GM23338 (cell line): ENCODE data around the gene GRID1. TPM values are rescaled to one million over a fixed set of nuclear protein-coding genes. Genes with fewer than 3 reads are reported as not detected.

ENCODE experiments used
- ATAC-seq: fragments of 200-7000 bp; cut with Tn5 transposase; 3 replicates; pipeline ENCODE4 v1.9.1; 2020
- DNase-seq: peaks from one replicate; pipeline ENCODE4 v3.0.0-alpha.2; 2015; ENCODE audit warnings: low spot score
- H2AFZ ChIP-seq: fragments of 200-600 bp; sonication (generic); 2 replicates; pipeline ENCODE4 v1.8.0; 2016; ENCODE audit warnings: antibody characterized with exemption, mild to moderate bottlenecking, moderate library complexity
- H3F3A ChIP-seq: fragments of 200-600 bp; sonication (generic); replicated peaks from 2 replicates; pipeline ENCODE4 v1.8.0; 2017; ENCODE audit warnings: antibody characterized with exemption, mixed run types, low read depth
- H3K27ac ChIP-seq: fragments of 200-600 bp; sonication (generic); 2 replicates; pipeline ENCODE4 v1.6.1; 2016; ENCODE audit warnings: low read depth
- H3K27me3 ChIP-seq: fragments of 200-600 bp; sonication (generic); 2 replicates; pipeline ENCODE4 v1.8.0; 2016; ENCODE audit warnings: mild to moderate bottlenecking, mixed run types, moderate library complexity; ENCODE audit not compliant: insufficient read depth
- H3K36me3 ChIP-seq: fragments of 200-600 bp; sonication (generic); 2 replicates; pipeline ENCODE4 v1.8.0; 2016; ENCODE audit warnings: mild to moderate bottlenecking; ENCODE audit not compliant: insufficient read depth
- H3K4me1 ChIP-seq: fragments of 200-600 bp; sonication (generic); 2 replicates; pipeline ENCODE4 v1.8.0; 2016; ENCODE audit warnings: mild to moderate bottlenecking, moderate library complexity; ENCODE audit not compliant: insufficient read depth
- H3K4me2 ChIP-seq: fragments of 200-600 bp; sonication (generic); 2 replicates; pipeline ENCODE4 v1.7.1; 2017; ENCODE audit warnings: mixed run types
- H3K4me3 ChIP-seq: fragments of 200-600 bp; sonication (generic); 2 replicates; pipeline ENCODE4 v1.6.1; 2016; ENCODE audit warnings: mixed run types
- H3K79me2 ChIP-seq: fragments of 200-600 bp; sonication (generic); replicated peaks from 2 replicates; pipeline ENCODE4 v1.8.0; 2017; ENCODE audit warnings: mild to moderate bottlenecking; ENCODE audit not compliant: insufficient read depth
- H3K9me2 ChIP-seq: fragments of 200-600 bp; sonication (generic); 2 replicates; pipeline ENCODE4 v1.8.0; 2017; ENCODE audit not compliant: insufficient read depth
- H4K20me1 ChIP-seq: fragments of 200-600 bp; sonication (generic); replicated peaks from 2 replicates; pipeline ENCODE4 v1.8.0; 2017; ENCODE audit warnings: mild to moderate bottlenecking; ENCODE audit not compliant: insufficient read depth
- H3K27ac Mint-ChIP-seq: 2 replicates; pipeline ENCODE4 v1.8.0; 2020; ENCODE audit warnings: inconsistent platforms, mild to moderate bottlenecking, moderate library complexity, mixed read lengths
- H3K27me3 Mint-ChIP-seq: 3 replicates; pipeline ENCODE4 v1.8.0; 2022; ENCODE audit warnings: low read depth, mild to moderate bottlenecking, moderate library complexity, mixed read lengths, inconsistent platforms; ENCODE audit not compliant: insufficient read depth, poor library complexity
- H3K36me3 Mint-ChIP-seq: 3 replicates; pipeline ENCODE4 v1.8.0; 2021; ENCODE audit warnings: low read depth, mild to moderate bottlenecking, inconsistent platforms, moderate library complexity, mixed read lengths
- H3K4me1 Mint-ChIP-seq: 3 replicates; pipeline ENCODE4 v1.8.0; 2020; ENCODE audit warnings: mild to moderate bottlenecking, inconsistent platforms, mixed read lengths
- H3K4me3 Mint-ChIP-seq: 3 replicates; pipeline ENCODE4 v1.8.0; 2021; ENCODE audit warnings: moderate library complexity, mild to moderate bottlenecking, inconsistent platforms, mixed read lengths
- H3K9me3 Mint-ChIP-seq: 3 replicates; pipeline ENCODE4 v1.8.0; 2020; ENCODE audit warnings: moderate library complexity, mild to moderate bottlenecking, inconsistent platforms, mixed read lengths
- CREB1 ChIP-seq: fragments of 250-450 bp; sonication (Bioruptor Pico); IDR thresholded peaks from 2 replicates; pipeline ENCODE4 v1.5.0; 2020; ENCODE audit warnings: low read depth, mild to moderate bottlenecking, moderate library complexity
- CTCF ChIP-seq, 2 experiments: fragments of 200-600 bp in 1 of 2; sonication (generic) in 1 of 2; conservative IDR thresholded peaks; 2 replicates each; pipeline versions ENCODE4 v1.5.1 to v1.6.1; 2016 to 2017; ENCODE audit warnings: antibody characterized with exemption in 2 of 2, low read depth in 2 of 2, mild to moderate bottlenecking in 2 of 2, moderate library complexity in 1 of 2
- EZH2 ChIP-seq: fragments of 200-600 bp; sonication (generic); IDR thresholded peaks from one replicate; pipeline ENCODE4 v1.8.0; 2017; ENCODE audit warnings: antibody characterized with exemption, mild to moderate bottlenecking, low read depth; ENCODE audit not compliant: unreplicated experiment
- STAT1 ChIP-seq: IDR thresholded peaks from one replicate; pipeline ENCODE4 v1.6.1; 2016; ENCODE audit warnings: antibody characterized with exemption; ENCODE audit not compliant: unreplicated experiment
- ZNF114 ChIP-seq: fragments of 250-450 bp; sonication (Bioruptor Pico); IDR thresholded peaks from 2 replicates; pipeline ENCODE4 v1.5.0; 2020; ENCODE audit warnings: mild to moderate bottlenecking, moderate library complexity
- ZNF331 ChIP-seq: fragments of 250-450 bp; sonication (Bioruptor Pico); IDR thresholded peaks from 2 replicates; pipeline ENCODE4 v1.5.0; 2020; ENCODE audit warnings: low read depth, mild to moderate bottlenecking, moderate library complexity
- polyA plus RNA-seq: library from polyadenylated mRNA; unstranded; fragments of >200 nt; fragmentation: Nextera tagmentation; extraction: Ambion mirVana; gene quantifications from 2 replicates; pipeline ENCODE4 v1.2.1, GENCODE V29; 2016
- total RNA-seq: library from RNA; depleted of rRNA; stranded (reverse); fragments of >200 nt; shearing (Covaris generic); gene quantifications from 2 replicates; pipeline ENCODE4 v1.2.3, GENCODE V29; 2014
- TF ChIP-seq, protein P1 (sequence below): IDR thresholded peaks from 2 replicates; pipeline ENCODE4 v1.6.1; 2016; ENCODE audit warnings: antibody characterized with exemption
- TF ChIP-seq, protein P2 (sequence below): fragments of 250-450 bp; sonication (Bioruptor Pico); IDR thresholded peaks from 2 replicates; pipeline ENCODE4 v1.5.0; 2020; ENCODE audit warnings: mild to moderate bottlenecking, moderate library complexity
- TF ChIP-seq, protein P3 (sequence below): IDR thresholded peaks from one replicate; pipeline ENCODE4 v1.6.1; 2018; ENCODE audit warnings: antibody characterized with exemption; ENCODE audit not compliant: unreplicated experiment

GRID1 gene
- total and polyA plus RNA-seq, 2 experiments from 2014 or later, result 0.14 to 0.15 TPM

DNA sequence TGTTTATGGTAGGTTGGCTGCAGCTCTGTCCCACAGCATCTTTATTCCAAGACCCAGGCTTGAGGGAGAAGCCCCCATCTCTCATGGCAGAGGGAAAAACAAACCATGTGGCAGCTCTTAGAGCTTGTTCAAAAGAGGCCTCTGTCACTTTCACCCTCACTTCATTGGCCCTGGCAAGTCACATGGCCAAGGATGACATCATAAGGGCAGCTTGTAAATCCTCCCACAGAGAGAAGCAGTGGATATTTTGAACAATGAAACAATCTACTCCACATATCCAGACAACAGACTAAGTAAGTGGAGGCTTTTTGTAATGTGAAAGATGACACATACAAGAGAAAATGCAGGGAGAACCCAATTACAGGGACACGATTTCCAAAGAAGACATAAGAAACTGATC is 108.1 kb downstream of the GRID1 start:
- Histone ChIP-seq H3K27ac (no peak overlapping the region), H3K4me1 (peaks cover 16% of the 10 kb centered on the region; the same call in 1 of the 2 replicates), H3K9me2 (no peaks in the 10 kb centered on the region), H3K4me3 (no peak overlapping the region), H3K36me3 (no peaks in the 10 kb centered on the region), H2AFZ (no peak overlapping the region; the same call in 1 of the 2 replicates), H3K79me2 (no peaks in the 10 kb centered on the region), H3F3A (no peaks in the 10 kb centered on the region), H4K20me1 (no peaks in the 10 kb centered on the region), H3K4me2 (no peak overlapping the region), H3K27me3 (peaks cover 6% of the 10 kb centered on the region; the same call in 1 of the 2 replicates)
- Mint-ChIP-seq H3K27me3 (peaks cover 12% of the 10 kb centered on the region), H3K9me3 (no peaks in the 10 kb centered on the region), H3K4me3 (no peak overlapping the region), H3K36me3 (no peaks in the 10 kb centered on the region), H3K27ac (no peak overlapping the region), H3K4me1 (peaks cover 24% of the 10 kb centered on the region)
- no peak for TF ChIP-seq CREB1
- no peak for TF ChIP-seq ZNF114
- ATAC-seq (no peak), DNase-seq (no peak)

DNA sequence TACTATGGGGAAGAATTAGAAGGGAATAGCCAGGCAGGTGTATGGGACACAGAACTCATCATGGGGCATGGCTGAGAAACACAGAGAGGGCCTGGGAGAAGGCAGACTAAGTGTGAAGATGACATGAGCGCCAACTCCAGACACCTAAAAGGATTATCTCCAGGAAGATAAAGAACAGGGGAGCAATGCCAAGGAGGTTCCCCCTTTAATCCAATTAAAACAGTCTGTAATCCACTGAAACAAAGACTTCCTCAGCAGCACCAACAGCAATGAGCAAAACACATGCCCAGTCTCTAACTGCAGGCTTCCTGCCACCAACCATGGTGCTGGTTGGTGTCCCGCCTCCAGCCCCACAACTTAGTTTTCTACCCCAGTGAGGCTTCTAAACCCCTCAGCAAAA is 108.9 kb downstream of the GRID1 start:
- Histone ChIP-seq H4K20me1 (no peaks in the 10 kb centered on the region), H3F3A (no peaks in the 10 kb centered on the region), H3K79me2 (no peaks in the 10 kb centered on the region), H3K4me2 (no peak overlapping the region), H2AFZ (no peak overlapping the region), H3K4me3 (no peak overlapping the region), H3K27me3 (no peaks in the 10 kb centered on the region), H3K27ac (no peak overlapping the region), H3K36me3 (no peaks in the 10 kb centered on the region), H3K9me2 (no peaks in the 10 kb centered on the region), H3K4me1 (peaks cover 15% of the 10 kb centered on the region; the same call in 1 of the 2 replicates)
- no peaks in the 10 kb centered on the region for H3K9me3 Mint-ChIP-seq
- H3K36me3 Mint-ChIP-seq, result no peaks in the 10 kb centered on the region
- no peak overlapping the region for H3K27ac Mint-ChIP-seq
- peaks cover 12% of the 10 kb centered on the region for H3K27me3 Mint-ChIP-seq
- peaks cover 23% of the 10 kb centered on the region for H3K4me1 Mint-ChIP-seq
- H3K4me3 Mint-ChIP-seq, result no peak overlapping the region
- ATAC-seq (no peak), DNase-seq (no peak)
- TF ChIP-seq, protein P1, sequence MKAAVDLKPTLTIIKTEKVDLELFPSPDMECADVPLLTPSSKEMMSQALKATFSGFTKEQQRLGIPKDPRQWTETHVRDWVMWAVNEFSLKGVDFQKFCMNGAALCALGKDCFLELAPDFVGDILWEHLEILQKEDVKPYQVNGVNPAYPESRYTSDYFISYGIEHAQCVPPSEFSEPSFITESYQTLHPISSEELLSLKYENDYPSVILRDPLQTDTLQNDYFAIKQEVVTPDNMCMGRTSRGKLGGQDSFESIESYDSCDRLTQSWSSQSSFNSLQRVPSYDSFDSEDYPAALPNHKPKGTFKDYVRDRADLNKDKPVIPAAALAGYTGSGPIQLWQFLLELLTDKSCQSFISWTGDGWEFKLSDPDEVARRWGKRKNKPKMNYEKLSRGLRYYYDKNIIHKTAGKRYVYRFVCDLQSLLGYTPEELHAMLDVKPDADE, result no peak
- TF ChIP-seq ZNF331 (CRISPR knock-in tag) (no peak), STAT1 (no peak), CTCF (conservative IDR thresholded peaks at IDR 0.05; ENCODE audit: low read depth in 2 of 2) (no peak), CREB1 (no peak), ZNF114 (no peak), EZH2 (no peak)
- TF ChIP-seq, protein P2, sequence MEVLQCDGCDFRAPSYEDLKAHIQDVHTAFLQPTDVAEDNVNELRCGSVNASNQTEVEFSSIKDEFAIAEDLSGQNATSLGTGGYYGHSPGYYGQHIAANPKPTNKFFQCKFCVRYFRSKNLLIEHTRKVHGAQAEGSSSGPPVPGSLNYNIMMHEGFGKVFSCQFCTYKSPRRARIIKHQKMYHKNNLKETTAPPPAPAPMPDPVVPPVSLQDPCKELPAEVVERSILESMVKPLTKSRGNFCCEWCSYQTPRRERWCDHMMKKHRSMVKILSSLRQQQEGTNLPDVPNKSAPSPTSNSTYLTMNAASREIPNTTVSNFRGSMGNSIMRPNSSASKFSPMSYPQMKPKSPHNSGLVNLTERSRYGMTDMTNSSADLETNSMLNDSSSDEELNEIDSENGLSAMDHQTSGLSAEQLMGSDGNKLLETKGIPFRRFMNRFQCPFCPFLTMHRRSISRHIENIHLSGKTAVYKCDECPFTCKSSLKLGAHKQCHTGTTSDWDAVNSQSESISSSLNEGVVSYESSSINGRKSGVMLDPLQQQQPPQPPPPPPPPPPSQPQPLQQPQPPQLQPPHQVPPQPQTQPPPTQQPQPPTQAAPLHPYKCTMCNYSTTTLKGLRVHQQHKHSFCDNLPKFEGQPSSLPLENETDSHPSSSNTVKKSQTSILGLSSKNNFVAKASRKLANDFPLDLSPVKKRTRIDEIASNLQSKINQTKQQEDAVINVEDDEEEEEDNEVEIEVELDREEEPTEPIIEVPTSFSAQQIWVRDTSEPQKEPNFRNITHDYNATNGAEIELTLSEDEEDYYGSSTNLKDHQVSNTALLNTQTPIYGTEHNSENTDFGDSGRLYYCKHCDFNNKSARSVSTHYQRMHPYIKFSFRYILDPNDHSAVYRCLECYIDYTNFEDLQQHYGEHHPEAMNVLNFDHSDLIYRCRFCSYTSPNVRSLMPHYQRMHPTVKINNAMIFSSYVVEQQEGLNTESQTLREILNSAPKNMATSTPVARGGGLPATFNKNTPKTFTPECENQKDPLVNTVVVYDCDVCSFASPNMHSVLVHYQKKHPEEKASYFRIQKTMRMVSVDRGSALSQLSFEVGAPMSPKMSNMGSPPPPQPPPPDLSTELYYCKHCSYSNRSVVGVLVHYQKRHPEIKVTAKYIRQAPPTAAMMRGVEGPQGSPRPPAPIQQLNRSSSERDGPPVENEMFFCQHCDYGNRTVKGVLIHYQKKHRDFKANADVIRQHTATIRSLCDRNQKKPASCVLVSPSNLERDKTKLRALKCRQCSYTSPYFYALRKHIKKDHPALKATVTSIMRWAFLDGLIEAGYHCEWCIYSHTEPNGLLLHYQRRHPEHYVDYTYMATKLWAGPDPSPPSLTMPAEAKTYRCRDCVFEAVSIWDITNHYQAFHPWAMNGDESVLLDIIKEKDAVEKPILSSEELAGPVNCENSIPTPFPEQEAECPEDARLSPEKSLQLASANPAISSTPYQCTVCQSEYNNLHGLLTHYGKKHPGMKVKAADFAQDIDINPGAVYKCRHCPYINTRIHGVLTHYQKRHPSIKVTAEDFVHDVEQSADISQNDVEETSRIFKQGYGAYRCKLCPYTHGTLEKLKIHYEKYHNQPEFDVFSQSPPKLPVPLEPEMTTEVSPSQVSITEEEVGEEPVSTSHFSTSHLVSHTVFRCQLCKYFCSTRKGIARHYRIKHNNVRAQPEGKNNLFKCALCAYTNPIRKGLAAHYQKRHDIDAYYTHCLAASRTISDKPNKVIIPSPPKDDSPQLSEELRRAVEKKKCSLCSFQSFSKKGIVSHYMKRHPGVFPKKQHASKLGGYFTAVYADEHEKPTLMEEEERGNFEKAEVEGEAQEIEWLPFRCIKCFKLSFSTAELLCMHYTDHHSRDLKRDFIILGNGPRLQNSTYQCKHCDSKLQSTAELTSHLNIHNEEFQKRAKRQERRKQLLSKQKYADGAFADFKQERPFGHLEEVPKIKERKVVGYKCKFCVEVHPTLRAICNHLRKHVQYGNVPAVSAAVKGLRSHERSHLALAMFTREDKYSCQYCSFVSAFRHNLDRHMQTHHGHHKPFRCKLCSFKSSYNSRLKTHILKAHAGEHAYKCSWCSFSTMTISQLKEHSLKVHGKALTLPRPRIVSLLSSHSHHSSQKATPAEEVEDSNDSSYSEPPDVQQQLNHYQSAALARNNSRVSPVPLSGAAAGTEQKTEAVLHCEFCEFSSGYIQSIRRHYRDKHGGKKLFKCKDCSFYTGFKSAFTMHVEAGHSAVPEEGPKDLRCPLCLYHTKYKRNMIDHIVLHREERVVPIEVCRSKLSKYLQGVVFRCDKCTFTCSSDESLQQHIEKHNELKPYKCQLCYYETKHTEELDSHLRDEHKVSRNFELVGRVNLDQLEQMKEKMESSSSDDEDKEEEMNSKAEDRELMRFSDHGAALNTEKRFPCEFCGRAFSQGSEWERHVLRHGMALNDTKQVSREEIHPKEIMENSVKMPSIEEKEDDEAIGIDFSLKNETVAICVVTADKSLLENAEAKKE (CRISPR knock-in tag), result no peak
- TF ChIP-seq, protein P3, sequence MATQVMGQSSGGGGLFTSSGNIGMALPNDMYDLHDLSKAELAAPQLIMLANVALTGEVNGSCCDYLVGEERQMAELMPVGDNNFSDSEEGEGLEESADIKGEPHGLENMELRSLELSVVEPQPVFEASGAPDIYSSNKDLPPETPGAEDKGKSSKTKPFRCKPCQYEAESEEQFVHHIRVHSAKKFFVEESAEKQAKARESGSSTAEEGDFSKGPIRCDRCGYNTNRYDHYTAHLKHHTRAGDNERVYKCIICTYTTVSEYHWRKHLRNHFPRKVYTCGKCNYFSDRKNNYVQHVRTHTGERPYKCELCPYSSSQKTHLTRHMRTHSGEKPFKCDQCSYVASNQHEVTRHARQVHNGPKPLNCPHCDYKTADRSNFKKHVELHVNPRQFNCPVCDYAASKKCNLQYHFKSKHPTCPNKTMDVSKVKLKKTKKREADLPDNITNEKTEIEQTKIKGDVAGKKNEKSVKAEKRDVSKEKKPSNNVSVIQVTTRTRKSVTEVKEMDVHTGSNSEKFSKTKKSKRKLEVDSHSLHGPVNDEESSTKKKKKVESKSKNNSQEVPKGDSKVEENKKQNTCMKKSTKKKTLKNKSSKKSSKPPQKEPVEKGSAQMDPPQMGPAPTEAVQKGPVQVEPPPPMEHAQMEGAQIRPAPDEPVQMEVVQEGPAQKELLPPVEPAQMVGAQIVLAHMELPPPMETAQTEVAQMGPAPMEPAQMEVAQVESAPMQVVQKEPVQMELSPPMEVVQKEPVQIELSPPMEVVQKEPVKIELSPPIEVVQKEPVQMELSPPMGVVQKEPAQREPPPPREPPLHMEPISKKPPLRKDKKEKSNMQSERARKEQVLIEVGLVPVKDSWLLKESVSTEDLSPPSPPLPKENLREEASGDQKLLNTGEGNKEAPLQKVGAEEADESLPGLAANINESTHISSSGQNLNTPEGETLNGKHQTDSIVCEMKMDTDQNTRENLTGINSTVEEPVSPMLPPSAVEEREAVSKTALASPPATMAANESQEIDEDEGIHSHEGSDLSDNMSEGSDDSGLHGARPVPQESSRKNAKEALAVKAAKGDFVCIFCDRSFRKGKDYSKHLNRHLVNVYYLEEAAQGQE, result no peak
